ENCODE measurements around the gene USP24. TPM values are rescaled to one million over a fixed set of nuclear protein-coding genes. Genes with fewer than 3 reads are reported as not detected.

The USP24 gene
- total RNA-seq, 2 experiments from 2014 or later = 37.1 to 39.7 TPM

DNA sequence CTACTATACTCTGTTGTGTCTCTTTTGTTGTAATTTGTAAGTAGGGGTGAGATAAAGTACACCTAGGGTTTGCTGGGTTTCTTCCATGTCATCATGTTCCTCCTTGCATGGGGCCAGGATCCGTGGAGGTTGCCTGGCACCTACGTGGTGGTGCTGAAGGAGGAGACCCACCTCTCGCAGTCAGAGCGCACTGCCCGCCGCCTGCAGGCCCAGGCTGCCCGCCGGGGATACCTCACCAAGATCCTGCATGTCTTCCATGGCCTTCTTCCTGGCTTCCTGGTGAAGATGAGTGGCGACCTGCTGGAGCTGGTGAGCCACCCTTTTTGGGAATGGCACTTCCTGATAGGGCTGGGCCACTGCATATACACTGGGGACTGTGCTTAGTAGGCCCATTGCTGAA lies 171.4 kb downstream of the USP24 start:
- Mint-ChIP-seq H3K4me1 (ENCODE audit: low read depth) (peaks cover 5% of the 10 kb centered on the region), H3K9me3 (no peaks in the 10 kb centered on the region), H3K27ac (no peak overlapping the region), H3K27me3 (ENCODE audit: low read depth) (peaks cover 27% of the 10 kb centered on the region), H3K36me3 (ENCODE audit: low read depth) (no peaks in the 10 kb centered on the region), H3K4me3 (no peak overlapping the region)
- DNase-seq = no peak
- intact Hi-C loops (cut with micrococcal nuclease) = no loop called here
- CTCF ChIA-PET = no interaction called here

DNA sequence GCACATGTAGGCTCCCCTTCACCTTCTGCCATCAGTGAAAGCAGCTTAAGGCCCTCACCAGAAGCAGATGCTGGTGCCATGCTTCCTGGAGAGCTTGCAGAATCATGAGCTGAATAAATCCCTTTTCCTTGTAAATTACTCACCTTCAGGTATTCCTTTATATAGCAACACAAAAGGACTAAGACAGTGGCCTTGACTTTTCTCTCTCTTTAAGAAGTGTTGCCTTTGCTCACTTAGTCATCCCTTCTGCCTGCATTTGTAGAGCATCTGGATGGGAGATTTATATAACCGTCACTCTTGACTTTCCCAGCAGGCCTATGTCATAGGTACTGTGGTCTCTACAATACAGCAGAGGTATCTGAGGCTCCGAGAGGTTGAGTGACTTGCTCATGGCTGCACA lies 172.2 kb downstream of the USP24 start:
- Mint-ChIP-seq H3K36me3 (ENCODE audit: low read depth) (no peaks in the 10 kb centered on the region), H3K27ac (no peak overlapping the region), H3K27me3 (ENCODE audit: low read depth) (peaks cover 34% of the 10 kb centered on the region), H3K4me3 (no peak overlapping the region), H3K4me1 (ENCODE audit: low read depth) (peaks cover 5% of the 10 kb centered on the region), H3K9me3 (no peaks in the 10 kb centered on the region)
- DNase-seq = no peak
- intact Hi-C loops (cut with micrococcal nuclease) = no loop called here
- CTCF ChIA-PET = interaction anchor here (1.4 kb wide), 1 partner anchor 21 kb away, joined by 3 read pairs; no protein-coding TSS in a partner anchor

DNA sequence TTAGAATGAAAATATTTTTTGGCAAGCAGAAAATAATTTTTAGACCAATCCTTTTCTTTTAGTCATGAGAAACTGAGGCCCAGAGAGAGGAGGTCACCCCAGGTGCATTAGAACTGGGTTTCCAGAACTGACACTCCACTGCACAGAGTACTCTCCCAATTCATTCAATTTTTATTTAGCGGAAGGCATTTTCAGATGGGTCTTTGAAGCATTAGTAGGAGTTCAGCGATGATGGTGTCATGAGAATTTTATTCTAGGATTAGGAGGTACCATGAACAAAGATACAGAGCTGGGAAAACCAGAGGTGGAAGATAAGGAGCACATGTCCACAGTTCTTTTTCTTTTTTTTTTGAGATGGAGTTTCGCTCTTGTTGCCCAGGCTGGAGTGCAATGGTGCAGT lies 173.6 kb downstream of the USP24 start:
- no peak for DNase-seq
- H3K9me3 Mint-ChIP-seq = no peaks in the 10 kb centered on the region

DNA sequence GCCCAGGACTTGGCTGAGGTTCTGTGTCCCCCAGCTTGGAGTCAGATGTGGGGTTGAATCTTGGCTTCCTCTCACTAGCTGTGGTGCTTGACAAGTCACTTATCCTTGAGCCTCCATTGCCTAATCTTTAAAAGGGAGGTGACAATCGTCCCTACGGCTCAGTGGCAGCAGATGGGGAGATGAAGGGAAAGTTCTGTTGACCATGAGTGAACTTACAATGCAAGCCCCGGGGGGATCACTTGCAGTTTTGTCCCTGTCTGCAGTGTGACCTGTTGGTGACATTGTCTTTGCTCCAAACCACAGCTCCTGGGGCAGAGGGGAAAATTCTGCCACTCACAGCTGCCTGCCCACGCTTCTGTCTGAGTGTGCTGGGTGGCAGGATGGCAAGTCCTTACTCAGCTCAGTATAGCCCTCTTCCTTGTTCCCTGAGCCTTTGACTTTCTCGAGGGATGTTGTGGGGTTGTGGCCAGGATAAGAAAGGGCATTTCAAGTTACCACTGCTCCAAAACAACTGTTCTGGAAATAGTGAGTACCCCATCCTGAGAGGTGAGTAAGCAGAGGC lies 174.2 kb downstream of the USP24 start:
- intact Hi-C loops (cut with micrococcal nuclease) = no loop called here
- CTCF ChIA-PET = no interaction called here
- Mint-ChIP-seq H3K4me3 (no peak overlapping the region), H3K4me1 (ENCODE audit: low read depth) (peaks cover 5% of the 10 kb centered on the region), H3K9me3 (no peaks in the 10 kb centered on the region), H3K27me3 (ENCODE audit: low read depth) (peaks cover 49% of the 10 kb centered on the region), H3K36me3 (ENCODE audit: low read depth) (no peaks in the 10 kb centered on the region), H3K27ac (no peak overlapping the region)
- no peak for DNase-seq

More for the DNA sequence above, 173.6 kb downstream of the USP24 start:
- peaks cover 44% of the 10 kb centered on the region for H3K27me3 Mint-ChIP-seq (ENCODE audit: low read depth)
- intact Hi-C loops (cut with micrococcal nuclease) = no loop called here
- no peak overlapping the region for H3K27ac Mint-ChIP-seq
- H3K36me3 Mint-ChIP-seq (ENCODE audit: low read depth) = no peaks in the 10 kb centered on the region
- H3K4me3 Mint-ChIP-seq = no peak overlapping the region
- peaks cover 5% of the 10 kb centered on the region for H3K4me1 Mint-ChIP-seq (ENCODE audit: low read depth)
- CTCF ChIA-PET = no interaction called here

DNA sequence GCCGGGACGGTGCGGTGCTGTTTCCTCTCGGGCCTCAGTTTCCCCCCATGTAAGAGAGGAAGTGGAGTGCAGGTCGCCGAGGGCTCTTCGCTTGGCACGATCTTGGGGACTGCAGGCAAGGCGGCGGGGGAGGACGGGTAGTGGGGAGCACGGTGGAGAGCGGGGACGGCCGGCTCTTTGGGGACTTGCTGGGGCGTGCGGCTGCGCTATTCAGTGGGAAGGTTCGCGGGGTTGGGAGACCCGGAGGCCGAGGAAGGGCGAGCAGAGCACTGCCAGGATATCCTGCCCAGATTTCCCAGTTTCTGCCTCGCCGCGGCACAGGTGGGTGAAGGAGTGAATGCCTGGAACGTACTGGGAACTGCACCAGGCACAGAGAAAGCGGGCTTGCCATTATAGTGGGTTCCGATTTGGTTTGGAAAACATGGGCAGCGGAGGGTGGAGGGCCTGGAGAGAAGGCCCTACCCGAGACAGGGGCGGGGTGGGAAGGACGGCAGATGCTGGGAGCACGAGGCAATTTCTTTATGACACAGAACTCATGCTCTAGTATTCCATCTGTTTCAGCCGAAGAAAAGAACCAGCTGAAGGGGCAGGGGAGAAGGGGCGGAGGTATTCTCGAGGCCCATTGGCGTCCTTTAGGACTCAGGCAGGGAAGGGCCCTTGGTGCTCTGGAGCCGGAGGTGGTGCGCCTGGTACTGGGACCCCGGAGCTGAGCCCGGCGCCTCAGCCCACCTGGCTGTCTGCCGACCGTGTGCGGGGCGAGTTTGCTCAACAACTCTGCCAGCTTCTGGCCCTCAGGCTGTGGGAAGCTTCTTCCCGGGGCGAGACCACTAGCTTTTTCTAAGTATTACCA lies 174.9 kb downstream of the USP24 start:
- Mint-ChIP-seq H3K4me3 (no peak overlapping the region), H3K27ac (no peak overlapping the region), H3K9me3 (no peaks in the 10 kb centered on the region), H3K36me3 (ENCODE audit: low read depth) (no peaks in the 10 kb centered on the region), H3K4me1 (ENCODE audit: low read depth) (peaks cover 5% of the 10 kb centered on the region), H3K27me3 (ENCODE audit: low read depth) (peaks cover 51% of the 10 kb centered on the region)
- intact Hi-C loops (cut with micrococcal nuclease) = no loop called here
- CTCF ChIA-PET = no interaction called here
- no peak for DNase-seq

DNA sequence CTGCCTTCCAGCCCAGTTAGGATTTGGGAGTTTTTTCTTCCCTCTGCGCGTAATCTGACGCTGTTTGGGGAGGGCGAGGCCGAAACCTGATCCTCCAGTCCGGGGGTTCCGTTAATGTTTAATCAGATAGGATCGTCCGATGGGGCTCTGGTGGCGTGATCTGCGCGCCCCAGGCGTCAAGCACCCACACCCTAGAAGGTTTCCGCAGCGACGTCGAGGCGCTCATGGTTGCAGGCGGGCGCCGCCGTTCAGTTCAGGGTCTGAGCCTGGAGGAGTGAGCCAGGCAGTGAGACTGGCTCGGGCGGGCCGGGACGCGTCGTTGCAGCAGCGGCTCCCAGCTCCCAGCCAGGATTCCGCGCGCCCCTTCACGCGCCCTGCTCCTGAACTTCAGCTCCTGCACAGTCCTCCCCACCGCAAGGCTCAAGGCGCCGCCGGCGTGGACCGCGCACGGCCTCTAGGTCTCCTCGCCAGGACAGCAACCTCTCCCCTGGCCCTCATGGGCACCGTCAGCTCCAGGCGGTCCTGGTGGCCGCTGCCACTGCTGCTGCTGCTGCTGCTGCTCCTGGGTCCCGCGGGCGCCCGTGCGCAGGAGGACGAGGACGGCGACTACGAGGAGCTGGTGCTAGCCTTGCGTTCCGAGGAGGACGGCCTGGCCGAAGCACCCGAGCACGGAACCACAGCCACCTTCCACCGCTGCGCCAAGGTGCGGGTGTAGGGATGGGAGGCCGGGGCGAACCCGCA lies 175.7 kb downstream of the USP24 start, which contains the start of gene PCSK9:
Gene PCSK9 (plus strand): TSS at position 207 of the 741 bp plus-strand sequence. CDS start 290 bp downstream, at position 497.
- Mint-ChIP-seq H3K4me3 (no peak within 1 kb of the TSS), H3K27me3 (ENCODE audit: low read depth) (peaks cover 51% of the 10 kb centered on the region), H3K9me3 (no peaks in the 10 kb centered on the region), H3K4me1 (ENCODE audit: low read depth) (peaks cover 5% of the 10 kb centered on the region), H3K36me3 (ENCODE audit: low read depth) (no peaks in the 10 kb centered on the region), H3K27ac (no peak within 1 kb of the TSS)
- no peak for DNase-seq
- CTCF ChIA-PET = no interaction called here
- intact Hi-C loops (cut with micrococcal nuclease) = no loop called here

DNA sequence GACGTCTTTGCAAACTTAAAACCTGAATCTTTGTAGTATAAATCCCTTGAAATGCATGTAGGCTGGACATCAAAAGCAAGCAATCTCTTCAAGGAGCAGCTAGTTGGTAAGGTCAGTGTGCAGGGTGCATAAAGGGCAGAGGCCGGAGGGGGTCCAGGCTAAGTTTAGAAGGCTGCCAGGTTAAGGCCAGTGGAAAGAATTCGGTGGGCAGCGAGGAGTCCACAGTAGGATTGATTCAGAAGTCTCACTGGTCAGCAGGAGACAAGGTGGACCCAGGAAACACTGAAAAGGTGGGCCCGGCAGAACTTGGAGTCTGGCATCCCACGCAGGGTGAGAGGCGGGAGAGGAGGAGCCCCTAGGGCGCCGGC lies 176.2 kb downstream of the USP24 start:
- DNase-seq = no peak
- peaks cover 5% of the 10 kb centered on the region for H3K4me1 Mint-ChIP-seq (ENCODE audit: low read depth)
- CTCF ChIA-PET = no interaction called here
- H3K9me3 Mint-ChIP-seq = no peaks in the 10 kb centered on the region
- no peak overlapping the region for H3K27ac Mint-ChIP-seq
- peaks cover 51% of the 10 kb centered on the region for H3K27me3 Mint-ChIP-seq (ENCODE audit: low read depth)
- no peak overlapping the region for H3K4me3 Mint-ChIP-seq
- intact Hi-C loops (cut with micrococcal nuclease) = no loop called here
- H3K36me3 Mint-ChIP-seq (ENCODE audit: low read depth) = no peaks in the 10 kb centered on the region

DNA sequence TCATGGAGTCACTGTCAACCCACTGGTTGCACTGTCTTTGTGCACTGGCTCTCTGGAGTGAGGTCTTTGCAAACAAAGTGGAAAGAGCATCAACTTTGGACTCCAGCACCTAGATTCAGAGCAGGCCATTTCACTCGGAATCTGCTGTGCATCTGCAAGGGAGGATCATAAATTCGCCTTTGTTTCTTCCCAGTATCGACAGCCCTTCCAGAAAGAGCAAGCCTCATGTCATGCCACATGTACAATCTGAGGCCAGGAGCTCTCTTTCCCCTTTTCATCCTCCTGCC lies 176.7 kb downstream of the USP24 start:
- H3K4me3 Mint-ChIP-seq = no peak overlapping the region
- CTCF ChIA-PET = interaction anchor here (1.4 kb wide), 1 partner anchor 16 kb away, joined by 4 read pairs; no protein-coding TSS in a partner anchor
- H3K27me3 Mint-ChIP-seq (ENCODE audit: low read depth) = peaks cover 51% of the 10 kb centered on the region
- no peaks in the 10 kb centered on the region for H3K9me3 Mint-ChIP-seq
- DNase-seq = no peak
- intact Hi-C loops (cut with micrococcal nuclease) = no loop called here
- peaks cover 5% of the 10 kb centered on the region for H3K4me1 Mint-ChIP-seq (ENCODE audit: low read depth)
- no peak overlapping the region for H3K27ac Mint-ChIP-seq
- no peaks in the 10 kb centered on the region for H3K36me3 Mint-ChIP-seq (ENCODE audit: low read depth)

DNA sequence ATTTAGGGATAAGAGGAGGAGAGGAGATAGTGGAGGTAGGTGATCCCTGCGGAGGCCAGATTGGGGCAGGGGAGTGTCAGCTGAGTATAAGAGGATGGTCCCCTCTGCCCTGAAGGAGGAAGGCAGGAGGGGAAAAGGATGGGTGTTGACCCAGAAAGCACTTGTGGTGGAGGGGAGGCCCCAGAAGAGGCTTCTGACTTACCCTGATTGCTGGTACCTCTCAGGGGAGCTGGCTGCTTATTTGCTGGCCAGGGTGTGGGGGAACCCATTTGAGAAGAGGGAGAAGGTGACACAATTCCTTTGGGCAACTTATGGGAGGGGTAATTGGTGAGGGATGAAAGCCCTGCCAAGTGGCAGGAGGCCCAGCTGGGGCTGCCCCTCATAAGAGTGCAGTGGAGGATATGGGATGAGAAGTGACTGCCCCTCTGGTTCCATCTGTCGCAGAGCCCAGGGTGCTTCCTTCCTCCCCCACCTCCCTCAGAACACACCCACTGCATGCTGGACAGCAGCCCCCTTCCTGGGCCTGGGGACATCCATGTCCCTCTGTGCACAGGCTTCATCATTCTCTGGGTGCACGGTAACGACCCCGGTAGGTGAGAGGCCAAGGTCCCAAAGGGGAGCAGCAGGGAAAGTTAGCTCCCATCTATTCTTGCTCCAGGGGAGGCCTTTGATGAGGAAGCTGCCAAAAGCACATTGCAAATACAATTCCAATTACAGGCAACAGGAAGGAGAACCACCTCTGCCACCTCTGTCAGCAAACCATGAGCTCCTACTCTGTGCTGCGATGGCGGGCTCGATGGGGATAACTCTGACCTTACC lies 177.2 kb downstream of the USP24 start:
- CTCF ChIA-PET = interaction anchor here (1.4 kb wide), 1 partner anchor 16 kb away, joined by 4 read pairs; no protein-coding TSS in a partner anchor
- Mint-ChIP-seq H3K27ac (no peak overlapping the region), H3K27me3 (ENCODE audit: low read depth) (peaks cover 51% of the 10 kb centered on the region), H3K9me3 (no peaks in the 10 kb centered on the region), H3K4me3 (no peak overlapping the region), H3K36me3 (ENCODE audit: low read depth) (no peaks in the 10 kb centered on the region), H3K4me1 (ENCODE audit: low read depth) (peaks cover 5% of the 10 kb centered on the region)
- intact Hi-C loops (cut with micrococcal nuclease) = no loop called here
- DNase-seq = no peak

DNA sequence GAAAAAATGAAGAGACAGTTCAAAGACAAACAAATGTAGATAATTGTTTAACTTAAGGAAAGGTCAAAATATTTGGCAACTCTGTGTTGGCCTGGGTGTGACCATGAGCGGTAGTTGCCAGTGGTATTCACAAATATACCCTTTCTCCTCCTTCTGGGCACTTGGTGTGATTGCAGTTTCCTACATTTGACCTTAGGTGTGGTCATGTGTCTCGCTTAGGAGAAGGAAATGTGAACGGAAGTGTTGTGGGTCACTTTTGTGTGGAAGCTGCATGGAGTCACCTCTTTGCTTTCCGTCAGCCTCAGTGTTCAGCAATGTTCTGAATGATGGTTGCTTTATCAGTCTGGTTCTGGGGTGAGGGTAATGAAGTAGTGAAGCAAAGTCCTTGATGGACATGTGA lies 179.3 kb downstream of the USP24 start:
- intact Hi-C loops (cut with micrococcal nuclease) = no loop called here
- H3K4me3 Mint-ChIP-seq = no peak overlapping the region
- CTCF ChIA-PET = interaction anchor here (0.9 to 1.6 kb wide), 2 partner anchors 14 to 85 kb away, joined by 3 to 7 read pairs; no protein-coding TSS in a partner anchor
- no peaks in the 10 kb centered on the region for H3K9me3 Mint-ChIP-seq
- peaks cover 42% of the 10 kb centered on the region for H3K27me3 Mint-ChIP-seq (ENCODE audit: low read depth)
- H3K4me1 Mint-ChIP-seq (ENCODE audit: low read depth) = peaks cover 5% of the 10 kb centered on the region
- DNase-seq = no peak
- H3K27ac Mint-ChIP-seq = no peak overlapping the region
- H3K36me3 Mint-ChIP-seq (ENCODE audit: low read depth) = no peaks in the 10 kb centered on the region

DNA sequence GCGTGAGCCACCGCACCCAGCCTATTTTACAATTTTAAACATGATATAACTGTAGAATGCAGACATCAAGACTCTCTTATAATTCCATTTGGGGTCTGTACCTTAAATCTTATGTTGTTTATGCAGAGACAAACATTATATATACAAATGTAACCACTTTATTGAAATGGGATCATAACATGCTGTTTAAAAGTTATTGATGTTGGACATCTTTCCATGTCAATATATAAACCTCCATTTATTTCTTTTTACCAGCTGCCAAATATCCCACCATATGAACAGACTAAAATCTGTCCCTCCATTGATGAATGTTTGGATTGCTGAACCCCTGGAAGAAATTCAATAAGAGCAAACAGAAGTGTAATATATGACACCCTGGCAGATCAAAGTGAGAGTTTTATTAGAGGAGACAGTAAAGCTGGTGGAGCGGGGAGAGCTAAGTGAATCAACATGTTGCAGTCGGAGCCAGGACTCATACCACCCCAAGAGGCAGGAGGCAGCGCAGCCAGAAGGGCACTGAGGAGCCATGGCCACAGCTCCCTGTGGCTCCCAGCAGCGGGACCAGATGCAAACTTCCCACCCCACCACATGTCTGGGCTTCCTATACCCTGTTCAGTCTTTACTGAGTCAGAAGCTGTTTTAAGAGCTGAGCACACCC lies 180.6 kb downstream of the USP24 start:
- Mint-ChIP-seq H3K36me3 (ENCODE audit: low read depth) (no peaks in the 10 kb centered on the region), H3K4me3 (no peak overlapping the region), H3K27ac (no peak overlapping the region)

More for the DNA sequence above, 180.6 kb downstream of the USP24 start:
- H3K27me3 Mint-ChIP-seq (ENCODE audit: low read depth) = peaks cover 29% of the 10 kb centered on the region
- no peaks in the 10 kb centered on the region for H3K9me3 Mint-ChIP-seq
- intact Hi-C loops (cut with micrococcal nuclease) = no loop called here
- DNase-seq = no peak
- no peaks in the 10 kb centered on the region for H3K4me1 Mint-ChIP-seq (ENCODE audit: low read depth)
- CTCF ChIA-PET = interaction anchor here (1.6 kb wide), 1 partner anchor 12 kb away, joined by 7 read pairs; no protein-coding TSS in a partner anchor

Measured in activated naive CD4-positive, alpha-beta T cell treated with anti-CD3 and anti-CD28 coated beads for 36 hours (primary cell).